OCI-LY1 (cell line): Measurements from ENCODE around the gene ZFYVE9.

Experiments
- H2AFZ ChIP-seq: fragments of 200-600 bp; sonication (generic), shearing (Covaris generic); 2 replicates; pipeline ENCODE4 v1.6.0; 2014; ENCODE audit warnings: antibody characterized with exemption, mild to moderate bottlenecking, low read length
- H3F3A ChIP-seq: fragments of 200-600 bp; sonication (generic), shearing (Covaris generic); 2 replicates; pipeline ENCODE4 v1.6.0; 2014; ENCODE audit warnings: mild to moderate bottlenecking, antibody characterized with exemption, low read length, moderate library complexity; ENCODE audit not compliant: insufficient read depth
- H3K27ac ChIP-seq: fragments of 200-600 bp; sonication (generic); 2 replicates; pipeline ENCODE4 v1.5.1; 2014; ENCODE audit warnings: low read length, mixed run types, mild to moderate bottlenecking, low read depth; ENCODE audit not compliant: poor library complexity, severe bottlenecking
- H3K27me3 ChIP-seq: fragments of 200-600 bp; sonication (generic); 2 replicates; pipeline ENCODE4 v1.6.0; 2014; ENCODE audit warnings: antibody characterized with exemption, mild to moderate bottlenecking, low read length, moderate library complexity; ENCODE audit not compliant: insufficient read depth
- H3K36me3 ChIP-seq: fragments of 200-600 bp; sonication (generic); 2 replicates; pipeline ENCODE4 v1.6.1; 2014; ENCODE audit warnings: mild to moderate bottlenecking, antibody characterized with exemption, low read length, moderate library complexity, mixed read lengths; ENCODE audit not compliant: insufficient read depth
- H3K4me1 ChIP-seq: fragments of 200-600 bp; sonication (generic); 2 replicates; pipeline ENCODE4 v1.5.1; 2014; ENCODE audit warnings: mild to moderate bottlenecking, low read length, moderate library complexity; ENCODE audit not compliant: insufficient read depth, severe bottlenecking
- H3K4me2 ChIP-seq: fragments of 200-600 bp; sonication (generic), shearing (Covaris generic); 2 replicates; pipeline ENCODE4 v1.6.1; 2014; ENCODE audit warnings: low read length
- H3K4me3 ChIP-seq: fragments of 200-600 bp; sonication (generic); 2 replicates; pipeline ENCODE4 v1.5.1; 2014; ENCODE audit warnings: low read length, low read depth, mild to moderate bottlenecking, mixed read lengths; ENCODE audit not compliant: poor library complexity, severe bottlenecking
- H3K79me2 ChIP-seq: fragments of 200-600 bp; shearing (Covaris generic); 2 replicates; pipeline ENCODE4 v1.6.1; 2016; ENCODE audit warnings: mixed run types, low read length, mixed read lengths; ENCODE audit not compliant: insufficient read depth
- H3K9ac ChIP-seq: fragments of 200-600 bp; sonication (generic), shearing (Covaris generic); 2 replicates; pipeline ENCODE4 v1.6.1; 2014; ENCODE audit warnings: mild to moderate bottlenecking, low read length, mixed read lengths
- H3K9me2 ChIP-seq: fragments of 200-600 bp; sonication (generic), shearing (Covaris generic); 2 replicates; pipeline ENCODE4 v1.6.1; 2014; ENCODE audit warnings: low read depth, mild to moderate bottlenecking, low read length, mixed read lengths
- H3K9me3 ChIP-seq: fragments of 200-600 bp; shearing (Covaris generic); 2 replicates; pipeline ENCODE4 v1.6.1; 2014; ENCODE audit warnings: low read length, mixed read lengths
- H4K20me1 ChIP-seq: fragments of 200-600 bp; sonication (generic), shearing (Covaris generic); 2 replicates; pipeline ENCODE4 v1.6.0; 2016; ENCODE audit warnings: mild to moderate bottlenecking, low read length; ENCODE audit not compliant: insufficient read depth
- EZH2 ChIP-seq: fragments of 200-600 bp; sonication (generic), shearing (Covaris generic); IDR thresholded peaks from 2 replicates; pipeline ENCODE4 v1.8.0; 2017; ENCODE audit warnings: borderline replicate concordance, mixed run types, mild to moderate bottlenecking, antibody characterized with exemption, low read length, moderate library complexity, mixed read lengths
- TF ChIP-seq, protein P1 (sequence below): fragments of 200-600 bp; sonication (generic), shearing (Covaris generic); IDR thresholded peaks from 2 replicates; pipeline ENCODE4 v1.5.1; 2017; ENCODE audit warnings: mild to moderate bottlenecking, antibody characterized with exemption, low read length, moderate library complexity, mixed read lengths

ZFYVE9 gene

DNA sequence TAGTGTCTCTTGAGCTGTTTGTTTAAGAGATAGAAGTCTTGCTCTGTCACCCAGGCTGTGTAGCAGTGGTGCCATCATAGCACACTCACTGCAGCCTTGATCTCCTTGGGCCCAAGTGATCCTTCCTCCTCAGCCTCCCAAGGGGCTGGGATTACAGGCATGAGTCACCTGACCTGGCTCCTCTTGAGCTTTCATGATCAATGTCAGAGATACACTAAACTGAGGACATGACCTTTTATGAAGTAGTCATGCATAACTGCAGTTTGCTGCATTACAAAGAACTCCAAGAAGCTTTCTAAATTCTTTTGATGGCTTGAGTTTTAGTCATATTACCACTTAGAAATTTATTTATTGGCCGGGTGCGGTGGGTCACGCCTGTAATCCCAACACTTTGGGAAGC lies 146.4 kb downstream of the ZFYVE9 start:
- Histone ChIP-seq H3K9me2 (no peaks in the 10 kb centered on the region), H2AFZ (no peak overlapping the region), H3F3A (no peaks in the 10 kb centered on the region), H3K4me1 (no peaks in the 10 kb centered on the region), H3K27me3 (no peaks in the 10 kb centered on the region), H3K4me3 (no peak overlapping the region), H3K27ac (no peak overlapping the region), H3K9me3 (no peaks in the 10 kb centered on the region), H3K4me2 (no peak overlapping the region), H3K9ac (no peak overlapping the region), H3K79me2 (no peaks in the 10 kb centered on the region), H4K20me1 (no peaks in the 10 kb centered on the region), H3K36me3 (no peaks in the 10 kb centered on the region)
- TF ChIP-seq EZH2 = no peak
- TF ChIP-seq, protein P1, sequence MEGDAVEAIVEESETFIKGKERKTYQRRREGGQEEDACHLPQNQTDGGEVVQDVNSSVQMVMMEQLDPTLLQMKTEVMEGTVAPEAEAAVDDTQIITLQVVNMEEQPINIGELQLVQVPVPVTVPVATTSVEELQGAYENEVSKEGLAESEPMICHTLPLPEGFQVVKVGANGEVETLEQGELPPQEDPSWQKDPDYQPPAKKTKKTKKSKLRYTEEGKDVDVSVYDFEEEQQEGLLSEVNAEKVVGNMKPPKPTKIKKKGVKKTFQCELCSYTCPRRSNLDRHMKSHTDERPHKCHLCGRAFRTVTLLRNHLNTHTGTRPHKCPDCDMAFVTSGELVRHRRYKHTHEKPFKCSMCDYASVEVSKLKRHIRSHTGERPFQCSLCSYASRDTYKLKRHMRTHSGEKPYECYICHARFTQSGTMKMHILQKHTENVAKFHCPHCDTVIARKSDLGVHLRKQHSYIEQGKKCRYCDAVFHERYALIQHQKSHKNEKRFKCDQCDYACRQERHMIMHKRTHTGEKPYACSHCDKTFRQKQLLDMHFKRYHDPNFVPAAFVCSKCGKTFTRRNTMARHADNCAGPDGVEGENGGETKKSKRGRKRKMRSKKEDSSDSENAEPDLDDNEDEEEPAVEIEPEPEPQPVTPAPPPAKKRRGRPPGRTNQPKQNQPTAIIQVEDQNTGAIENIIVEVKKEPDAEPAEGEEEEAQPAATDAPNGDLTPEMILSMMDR = no peak

DNA sequence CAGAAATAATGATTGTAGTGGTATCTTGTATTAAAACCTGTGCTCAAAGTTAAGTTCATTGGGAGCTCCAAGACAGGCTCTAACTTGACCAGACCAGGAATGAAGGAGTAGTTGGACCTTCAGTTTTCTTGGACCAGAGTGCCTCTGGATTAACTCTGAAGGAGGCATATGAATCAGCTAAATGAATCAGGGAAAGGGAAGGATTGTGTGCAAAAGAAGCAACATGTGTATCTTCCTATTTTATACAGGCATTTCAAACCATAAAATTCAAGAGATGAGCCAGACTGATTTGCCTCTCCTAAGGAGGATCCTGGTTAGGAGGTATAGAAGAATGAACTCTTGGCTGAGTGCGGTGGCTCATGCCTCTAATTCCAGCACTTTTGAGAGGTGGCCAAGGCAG lies 152.7 kb downstream of the ZFYVE9 start:
- no peak for TF ChIP-seq EZH2
- TF ChIP-seq, protein P1 = no peak
- no peak overlapping the region for H3K27ac ChIP-seq

DNA sequence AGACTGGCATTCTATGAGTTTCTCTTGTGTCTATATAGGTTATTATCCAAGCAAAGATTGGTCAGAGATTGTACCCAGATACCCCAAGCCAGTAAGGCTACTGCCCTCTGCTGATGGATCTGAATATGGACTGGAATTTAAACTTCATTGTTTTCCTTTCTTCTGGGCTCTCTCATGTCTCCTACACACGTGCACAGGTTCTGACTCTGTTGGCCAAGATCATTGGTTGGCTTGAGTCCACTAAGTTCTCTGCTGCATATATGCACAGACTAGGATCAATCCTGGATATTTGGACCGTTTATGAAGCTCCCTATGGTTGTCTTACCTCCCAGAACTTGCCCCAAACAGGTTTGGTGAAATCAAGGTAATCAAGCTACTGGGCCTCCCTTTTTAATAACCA lies 154.5 kb downstream of the ZFYVE9 start:
- H3K27ac ChIP-seq = no peak overlapping the region
- H3K79me2 ChIP-seq = no peaks in the 10 kb centered on the region
- no peaks in the 10 kb centered on the region for H4K20me1 ChIP-seq
- H3K4me2 ChIP-seq = no peak overlapping the region
- H3F3A ChIP-seq = no peaks in the 10 kb centered on the region
- no peaks in the 10 kb centered on the region for H3K9me2 ChIP-seq
- H3K9me3 ChIP-seq = no peaks in the 10 kb centered on the region
- no peaks in the 10 kb centered on the region for H3K4me1 ChIP-seq
- H3K27me3 ChIP-seq = no peaks in the 10 kb centered on the region
- H3K9ac ChIP-seq = no peak overlapping the region
- H3K36me3 ChIP-seq = no peaks in the 10 kb centered on the region
- no peak for TF ChIP-seq EZH2
- TF ChIP-seq, protein P1 = peak; percentile 68
- H2AFZ ChIP-seq = no peak overlapping the region
- no peak overlapping the region for H3K4me3 ChIP-seq

More for the DNA sequence above, 152.7 kb downstream of the ZFYVE9 start:
- Histone ChIP-seq H3K9ac (no peak overlapping the region), H3K4me2 (no peak overlapping the region), H3K36me3 (no peaks in the 10 kb centered on the region), H3K4me1 (no peaks in the 10 kb centered on the region), H3K4me3 (no peak overlapping the region), H3K79me2 (no peaks in the 10 kb centered on the region), H4K20me1 (no peaks in the 10 kb centered on the region), H2AFZ (no peak overlapping the region), H3K9me3 (no peaks in the 10 kb centered on the region), H3K9me2 (no peaks in the 10 kb centered on the region), H3F3A (no peaks in the 10 kb centered on the region), H3K27me3 (no peaks in the 10 kb centered on the region)
